ENCODE results near the gene PSMC5. TPM values are rescaled to one million over a fixed set of nuclear protein-coding genes. Genes with fewer than 3 reads are reported as not detected.

Gene PSMC5
- total and polyA plus RNA-seq, 8 donors: 89.8 to 151 (median 133) TPM

- H3K4me1 ChIP-seq: peaks cover 9 to 21% of the 10 kb centered on the region in 2 donors
- intact Hi-C loops (cut with DNase I): no loop called here
- TF ChIP-seq, protein P1, sequence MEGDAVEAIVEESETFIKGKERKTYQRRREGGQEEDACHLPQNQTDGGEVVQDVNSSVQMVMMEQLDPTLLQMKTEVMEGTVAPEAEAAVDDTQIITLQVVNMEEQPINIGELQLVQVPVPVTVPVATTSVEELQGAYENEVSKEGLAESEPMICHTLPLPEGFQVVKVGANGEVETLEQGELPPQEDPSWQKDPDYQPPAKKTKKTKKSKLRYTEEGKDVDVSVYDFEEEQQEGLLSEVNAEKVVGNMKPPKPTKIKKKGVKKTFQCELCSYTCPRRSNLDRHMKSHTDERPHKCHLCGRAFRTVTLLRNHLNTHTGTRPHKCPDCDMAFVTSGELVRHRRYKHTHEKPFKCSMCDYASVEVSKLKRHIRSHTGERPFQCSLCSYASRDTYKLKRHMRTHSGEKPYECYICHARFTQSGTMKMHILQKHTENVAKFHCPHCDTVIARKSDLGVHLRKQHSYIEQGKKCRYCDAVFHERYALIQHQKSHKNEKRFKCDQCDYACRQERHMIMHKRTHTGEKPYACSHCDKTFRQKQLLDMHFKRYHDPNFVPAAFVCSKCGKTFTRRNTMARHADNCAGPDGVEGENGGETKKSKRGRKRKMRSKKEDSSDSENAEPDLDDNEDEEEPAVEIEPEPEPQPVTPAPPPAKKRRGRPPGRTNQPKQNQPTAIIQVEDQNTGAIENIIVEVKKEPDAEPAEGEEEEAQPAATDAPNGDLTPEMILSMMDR (IDR thresholded peaks at IDR 0.05): no peak
- H3K9me3 ChIP-seq: peaks cover 0 to 6% of the 10 kb centered on the region in 2 donors
- ATAC-seq (no peak), DNase-seq (no peak)
- H3K4me3 ChIP-seq: no peak overlapping the region
- H3K36me3 ChIP-seq: no peaks in the 10 kb centered on the region
- no peaks in the 10 kb centered on the region for H3K27me3 ChIP-seq
- H3K27ac ChIP-seq: no peak overlapping the region
Observed at GRCh38 chr17:63845509-63845908, 18.3 kb downstream of the PSMC5 start.

DNA sequence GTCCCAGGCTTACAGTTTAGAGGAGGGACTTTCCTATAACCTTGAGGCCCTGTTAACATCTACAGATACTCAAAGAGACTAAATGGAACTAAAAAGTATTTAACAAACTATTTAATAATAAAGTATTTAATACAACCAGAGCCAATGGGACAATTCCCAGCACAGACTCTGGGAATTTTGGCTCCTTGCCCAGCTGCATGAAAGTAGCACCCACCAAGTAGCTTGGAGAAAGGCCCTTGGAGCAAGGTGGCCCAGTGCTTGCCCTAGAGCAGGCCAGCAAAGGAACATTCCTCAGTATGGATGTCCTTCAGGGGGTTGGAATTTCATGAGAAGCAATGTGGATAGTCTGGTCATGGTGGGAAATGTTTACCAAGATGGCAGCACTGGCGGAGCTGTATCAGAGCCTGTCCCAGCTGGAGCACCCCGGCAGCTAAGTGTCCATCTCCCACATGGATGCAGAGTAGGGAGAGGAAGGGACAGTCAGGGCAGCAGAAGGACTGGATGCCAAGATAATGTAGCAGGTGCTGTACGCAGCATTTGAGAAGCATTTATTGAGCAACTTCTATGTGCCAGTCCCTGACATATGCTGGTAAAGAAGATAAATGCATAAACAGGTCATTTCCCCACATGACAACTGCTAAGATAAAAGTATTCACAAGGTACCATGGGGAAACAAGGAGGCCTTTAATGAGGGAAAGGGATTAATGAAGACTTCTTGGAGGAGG lies 20.5 kb downstream of the PSMC5 start:
- no peak for DNase-seq
- Histone ChIP-seq H3K36me3 (no peaks in the 10 kb centered on the region), H3K4me1 (peaks cover 0 to 8% of the 10 kb centered on the region in 2 donors), H3K9me3 (peaks cover 0 to 6% of the 10 kb centered on the region in 2 donors), H3K4me3 (no peak overlapping the region), H3K27me3 (no peaks in the 10 kb centered on the region), H3K27ac (no peak overlapping the region)
- TF ChIP-seq, protein P1 (IDR thresholded peaks at IDR 0.05): no peak
- ATAC-seq: no peak
- intact Hi-C loops (cut with DNase I): no loop called here

GRCh38 chr17:63848834-63849689 lies 21.8 kb downstream of the PSMC5 start:
- peak overlapping the region; percentile 18 to 36 for H3K4me3 ChIP-seq
- peak overlapping the region in 1 of 2 donors; percentile 63 for H3K27ac ChIP-seq
- DNase-seq: peak; percentile 85 to 96 (median 90)
- H3K4me1 ChIP-seq: no peaks in the 10 kb centered on the region
- peak; percentile 97 for ATAC-seq
- peaks cover 0 to 6% of the 10 kb centered on the region in 2 donors for H3K9me3 ChIP-seq
- TF ChIP-seq, protein P1 (IDR thresholded peaks at IDR 0.05): peak; percentile 43 to 61
- intact Hi-C loops (cut with DNase I): no loop called here
- H3K36me3 ChIP-seq: no peaks in the 10 kb centered on the region
- no peaks in the 10 kb centered on the region for H3K27me3 ChIP-seq

- ATAC-seq (no peak), DNase-seq (no peak)
- Histone ChIP-seq H3K9me3 (peaks cover 0 to 6% of the 10 kb centered on the region in 2 donors), H3K36me3 (no peaks in the 10 kb centered on the region), H3K4me3 (no peak overlapping the region), H3K4me1 (no peaks in the 10 kb centered on the region), H3K27me3 (no peaks in the 10 kb centered on the region), H3K27ac (no peak overlapping the region)
- TF ChIP-seq, protein P1 (IDR thresholded peaks at IDR 0.05): no peak
- intact Hi-C loops (cut with DNase I): no loop called here
Observed at GRCh38 chr17:63850401-63850800, 23.2 kb downstream of the PSMC5 start.

GRCh38 chr17:63853260-63853659 lies 26.0 kb downstream of the PSMC5 start:
- Histone ChIP-seq H3K36me3 (no peaks in the 10 kb centered on the region), H3K4me1 (no peaks in the 10 kb centered on the region), H3K4me3 (no peak overlapping the region), H3K9me3 (peaks cover 0 to 5% of the 10 kb centered on the region in 2 donors), H3K27me3 (no peaks in the 10 kb centered on the region), H3K27ac (no peak overlapping the region)
- no peak for DNase-seq
- no peak for ATAC-seq
- intact Hi-C loops (cut with DNase I): no loop called here
- TF ChIP-seq, protein P1 (IDR thresholded peaks at IDR 0.05): no peak

All from left lung (tissue), 10 donors.